Kidney epithelial cell (primary cell): ENCODE data around the gene LGALS7. TPM values are rescaled to one million over a fixed set of nuclear protein-coding genes. Genes with fewer than 3 reads are reported as not detected.
"Not testable (repeated sequence)": the region's sequence is repeated elsewhere in the genome, so short reads cannot be mapped to it uniquely, and the experiment has no call there.

Source experiments
- DNase-seq: peaks from one replicate; pipeline ENCODE4 v3.0.0-alpha.2; 2010; ENCODE audit warnings: low read depth
- H3K27me3 ChIP-seq: 2 replicates; pipeline ENCODE4 v1.6.0; 2011; ENCODE audit warnings: low read length; ENCODE audit not compliant: control insufficient read depth, insufficient read depth
- H3K36me3 ChIP-seq: 2 replicates; pipeline ENCODE4 v1.5.1; 2011; ENCODE audit warnings: low read length; ENCODE audit not compliant: control insufficient read depth, insufficient read depth
- H3K4me3 ChIP-seq: 2 replicates; pipeline ENCODE4 v1.5.1; 2011; ENCODE audit warnings: low read depth, mild to moderate bottlenecking, control low read depth, low read length
- total RNA-seq: library from RNA; depleted of rRNA; stranded (reverse); fragments of >200 nt; gene quantifications from 2 replicates; pipeline ENCODE4 v1.2.3, GENCODE V29; 2015
- TF ChIP-seq, protein P1 (sequence below): IDR thresholded peaks from 2 replicates; pipeline ENCODE4 v1.5.1; 2011; ENCODE audit warnings: mild to moderate bottlenecking, moderate library complexity, low read length, control low read depth, inconsistent platforms; ENCODE audit not compliant: insufficient read depth, poor library complexity, severe bottlenecking

LGALS7 gene
- total RNA-seq, 1 donor from 2014 or later = not detected

- TF ChIP-seq, protein P1, sequence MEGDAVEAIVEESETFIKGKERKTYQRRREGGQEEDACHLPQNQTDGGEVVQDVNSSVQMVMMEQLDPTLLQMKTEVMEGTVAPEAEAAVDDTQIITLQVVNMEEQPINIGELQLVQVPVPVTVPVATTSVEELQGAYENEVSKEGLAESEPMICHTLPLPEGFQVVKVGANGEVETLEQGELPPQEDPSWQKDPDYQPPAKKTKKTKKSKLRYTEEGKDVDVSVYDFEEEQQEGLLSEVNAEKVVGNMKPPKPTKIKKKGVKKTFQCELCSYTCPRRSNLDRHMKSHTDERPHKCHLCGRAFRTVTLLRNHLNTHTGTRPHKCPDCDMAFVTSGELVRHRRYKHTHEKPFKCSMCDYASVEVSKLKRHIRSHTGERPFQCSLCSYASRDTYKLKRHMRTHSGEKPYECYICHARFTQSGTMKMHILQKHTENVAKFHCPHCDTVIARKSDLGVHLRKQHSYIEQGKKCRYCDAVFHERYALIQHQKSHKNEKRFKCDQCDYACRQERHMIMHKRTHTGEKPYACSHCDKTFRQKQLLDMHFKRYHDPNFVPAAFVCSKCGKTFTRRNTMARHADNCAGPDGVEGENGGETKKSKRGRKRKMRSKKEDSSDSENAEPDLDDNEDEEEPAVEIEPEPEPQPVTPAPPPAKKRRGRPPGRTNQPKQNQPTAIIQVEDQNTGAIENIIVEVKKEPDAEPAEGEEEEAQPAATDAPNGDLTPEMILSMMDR = no peak
- Histone ChIP-seq H3K27me3 (no peaks in the 10 kb centered on the region), H3K36me3 (no peaks in the 10 kb centered on the region)
Observed at GRCh38 chr19:38786572-38787265, 13.4 kb upstream of the LGALS7 start.

GRCh38 chr19:38786061-38786460, 12.7 kb upstream of the LGALS7 start:
- H3K27me3 ChIP-seq, H3K4me3 ChIP-seq, DNase-seq, H3K36me3 ChIP-seq: not testable (repeated sequence)

More at GRCh38 chr19:38786572-38787265, 13.4 kb upstream of the LGALS7 start:
- no peak overlapping the region for H3K4me3 ChIP-seq
- DNase-seq = no peak

GRCh38 chr19:38785187-38785699, 11.9 kb upstream of the LGALS7 start:
- no peaks in the 10 kb centered on the region for H3K27me3 ChIP-seq
- no peak overlapping the region for H3K4me3 ChIP-seq
- DNase-seq = no peak
- no peaks in the 10 kb centered on the region for H3K36me3 ChIP-seq
- TF ChIP-seq, protein P1 = no peak

- DNase-seq = no peak
- H3K4me3 ChIP-seq = no peak overlapping the region
- H3K27me3 ChIP-seq = no peaks in the 10 kb centered on the region
- TF ChIP-seq, protein P1 = no peak
- no peaks in the 10 kb centered on the region for H3K36me3 ChIP-seq
Observed at GRCh38 chr19:38784224-38784623, 10.9 kb upstream of the LGALS7 start.

GRCh38 chr19:38782212-38782611, 8.9 kb upstream of the LGALS7 start:
- not testable (repeated sequence) for H3K27me3 ChIP-seq, DNase-seq, H3K36me3 ChIP-seq, H3K4me3 ChIP-seq

- TF ChIP-seq, protein P1 = no peak
- no peak for DNase-seq
- H3K36me3 ChIP-seq = no peaks in the 10 kb centered on the region
Observed at GRCh38 chr19:38781058-38781457, 7.7 kb upstream of the LGALS7 start.

DNA sequence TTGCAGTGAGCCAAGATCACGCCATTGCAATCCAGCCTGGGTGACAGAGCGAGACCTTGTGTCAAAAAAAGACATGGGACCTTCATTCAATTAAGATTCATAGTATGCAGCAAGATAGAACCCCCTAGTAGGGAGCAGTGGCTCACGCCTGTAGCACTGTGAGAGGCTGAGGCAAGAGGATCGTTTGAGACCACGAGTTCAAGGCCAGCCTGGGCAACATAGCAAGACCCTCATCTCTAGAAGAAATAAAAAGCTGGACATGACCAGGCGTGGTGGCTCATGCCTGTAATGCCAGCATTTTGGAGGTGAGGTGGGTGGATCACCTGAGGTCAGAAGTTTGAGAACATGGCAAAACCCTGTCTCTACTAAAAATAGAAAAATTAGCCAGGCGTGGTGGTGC, 7.1 kb upstream of the LGALS7 start:
- H3K36me3 ChIP-seq = no peaks in the 10 kb centered on the region
- TF ChIP-seq, protein P1 = no peak
- no peak for DNase-seq
- H3K4me3 ChIP-seq = no peak overlapping the region
- H3K27me3 ChIP-seq = no peaks in the 10 kb centered on the region

More at GRCh38 chr19:38781058-38781457, 7.7 kb upstream of the LGALS7 start:
- Histone ChIP-seq H3K4me3 (no peak overlapping the region), H3K27me3 (no peaks in the 10 kb centered on the region)
